ENCODE measurements around the gene CLCA1. TPM values are rescaled to one million over a fixed set of nuclear protein-coding genes. Genes with fewer than 3 reads are reported as not detected.

CLCA1 gene
- total RNA-seq, 1 experiment from 2014 or later: not detected

DNA sequence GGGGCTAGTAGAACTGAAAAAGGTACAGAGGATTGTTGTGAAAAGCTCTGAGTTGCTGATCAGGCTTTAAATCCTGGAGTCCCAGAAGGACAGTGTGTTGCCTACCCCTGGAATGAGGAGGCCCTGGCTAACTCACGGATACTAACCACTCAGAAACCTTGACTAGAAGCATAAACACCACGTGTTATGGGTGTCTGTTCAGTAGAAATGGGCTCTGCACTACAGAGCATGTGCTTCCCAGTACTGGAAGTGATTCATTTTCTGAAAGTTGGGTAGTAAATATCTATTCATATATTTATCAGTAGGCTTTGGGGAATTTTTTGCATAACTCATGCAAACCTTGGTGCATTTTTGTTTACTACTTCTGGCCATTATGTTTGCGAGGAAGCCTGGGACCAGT lies 15.1 kb upstream of the CLCA1 start:
- Mint-ChIP-seq H3K4me1 (peaks cover 6% of the 10 kb centered on the region in 2 experiments; a peak in 3 of 4 replicates), H3K36me3 (ENCODE audit: insufficient read depth in 1 of 3, low read depth in 3 of 3) (no peaks in the 10 kb centered on the region), H3K9me3 (no peaks in the 10 kb centered on the region), H3K27me3 (ENCODE audit: low read depth) (no peaks in the 10 kb centered on the region), H3K27ac (no peak overlapping the region; a peak in 1 of 7 replicates), H3K4me3 (no peak overlapping the region)
- H2BK120ac ChIP-seq (ENCODE audit: low read depth, low read length, poor library complexity, severe bottlenecking): no peak overlapping the region
- no peak for DNase-seq
- H3K9me3 ChIP-seq (ENCODE audit: control insufficient read depth, low read depth, low read length): no peaks in the 10 kb centered on the region
- no peaks in the 10 kb centered on the region for H3K79me2 ChIP-seq (ENCODE audit: insufficient read depth, low read length)
- no peak overlapping the region for H3K27ac ChIP-seq (ENCODE audit: insufficient read length, low read depth, low read length)
- H3K23me2 ChIP-seq (ENCODE audit: insufficient read length, low read depth, low read length, poor library complexity, severe bottlenecking): no peaks in the 10 kb centered on the region
- no peak overlapping the region for H2BK20ac ChIP-seq (ENCODE audit: low read depth, low read length, poor library complexity, severe bottlenecking)
- no peak overlapping the region for H2BK12ac ChIP-seq (ENCODE audit: insufficient read length, low read depth, low read length)
- no peaks in the 10 kb centered on the region for H3K79me1 ChIP-seq (ENCODE audit: insufficient read depth, low read depth, low read length, poor library complexity, severe bottlenecking)
- no peak overlapping the region for H3K56ac ChIP-seq (ENCODE audit: insufficient read length, low read depth, low read length)
- H2BK5ac ChIP-seq (ENCODE audit: insufficient read length, low read length): no peak overlapping the region
- H3K23ac ChIP-seq (ENCODE audit: insufficient read length, low read depth, low read length): no peak overlapping the region
- H4K5ac ChIP-seq (ENCODE audit: insufficient read length, low read depth, low read length): no peak overlapping the region
- no peak overlapping the region for H4K91ac ChIP-seq (ENCODE audit: insufficient read length, low read depth, low read length)
- no peaks in the 10 kb centered on the region for H3K27me3 ChIP-seq (ENCODE audit: insufficient read depth, low read length)
- no peaks in the 10 kb centered on the region for H4K20me1 ChIP-seq (ENCODE audit: control insufficient read depth, insufficient read depth, insufficient read length)
- H3K4me2 ChIP-seq (ENCODE audit: insufficient read depth, insufficient read length, low read length): no peak overlapping the region
- H3K4me1 ChIP-seq (ENCODE audit: insufficient read depth, low read length): no peaks in the 10 kb centered on the region
- H2AK5ac ChIP-seq (ENCODE audit: insufficient read length, low read length): no peak overlapping the region
- no peak overlapping the region for H3K14ac ChIP-seq (ENCODE audit: insufficient read depth, low read length)
- no CpG with 5 or more reads among the region's 3 CpGs for WGBS (ENCODE audit: extremely low coverage, insufficient read length, low lambda C conversion rate)
- no peak overlapping the region for H2BK15ac ChIP-seq (ENCODE audit: low read depth, low read length)
- H3K18ac ChIP-seq (ENCODE audit: insufficient read length, low read depth, low read length): peak overlapping the region; percentile 58
- no peak overlapping the region for H3K9ac ChIP-seq (ENCODE audit: extremely low read depth, insufficient read length, low read length)
- no peak overlapping the region for H3K4ac ChIP-seq (ENCODE audit: low read depth, low read length)
- H3T11ph ChIP-seq (ENCODE audit: low read length): no peak overlapping the region
- TF ChIP-seq, protein P1, sequence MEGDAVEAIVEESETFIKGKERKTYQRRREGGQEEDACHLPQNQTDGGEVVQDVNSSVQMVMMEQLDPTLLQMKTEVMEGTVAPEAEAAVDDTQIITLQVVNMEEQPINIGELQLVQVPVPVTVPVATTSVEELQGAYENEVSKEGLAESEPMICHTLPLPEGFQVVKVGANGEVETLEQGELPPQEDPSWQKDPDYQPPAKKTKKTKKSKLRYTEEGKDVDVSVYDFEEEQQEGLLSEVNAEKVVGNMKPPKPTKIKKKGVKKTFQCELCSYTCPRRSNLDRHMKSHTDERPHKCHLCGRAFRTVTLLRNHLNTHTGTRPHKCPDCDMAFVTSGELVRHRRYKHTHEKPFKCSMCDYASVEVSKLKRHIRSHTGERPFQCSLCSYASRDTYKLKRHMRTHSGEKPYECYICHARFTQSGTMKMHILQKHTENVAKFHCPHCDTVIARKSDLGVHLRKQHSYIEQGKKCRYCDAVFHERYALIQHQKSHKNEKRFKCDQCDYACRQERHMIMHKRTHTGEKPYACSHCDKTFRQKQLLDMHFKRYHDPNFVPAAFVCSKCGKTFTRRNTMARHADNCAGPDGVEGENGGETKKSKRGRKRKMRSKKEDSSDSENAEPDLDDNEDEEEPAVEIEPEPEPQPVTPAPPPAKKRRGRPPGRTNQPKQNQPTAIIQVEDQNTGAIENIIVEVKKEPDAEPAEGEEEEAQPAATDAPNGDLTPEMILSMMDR (conservative IDR thresholded peaks at IDR 0.05): no peak
- no peak overlapping the region for H4K8ac ChIP-seq (replicated peaks; ENCODE audit: insufficient read length, low read depth, low read length)
- no peak overlapping the region for H2AFZ ChIP-seq (ENCODE audit: low read length)

All from H9 (cell line).